ENCODE measurements around the gene RUVBL2.

Gene RUVBL2

GRCh38 chr19:48968179-48968661, 25.5 kb upstream of the RUVBL2 start (continued):
- TF ChIP-seq ZBTB10 (tag by site-specific recombination; IDR thresholded peaks at IDR 0.05) (peak; percentile 51; the same call in 1 of the 2 replicates), HOXC10 (CRISPR knock-in tag; IDR thresholded peaks at IDR 0.05) (no peak), PRDM2 (tag by site-specific recombination; IDR thresholded peaks at IDR 0.05; ENCODE audit: borderline replicate concordance) (no peak), ZBTB17 (tag by site-specific recombination; IDR thresholded peaks at IDR 0.05) (peak; percentile 52)

- Histone ChIP-seq H3K4me3 (ENCODE audit: low read depth, low read length) (no peak overlapping the region), H3K4me1 (ENCODE audit: control insufficient read depth, insufficient read depth, low read length) (peaks cover 13% of the 10 kb centered on the region), H3K27ac (ENCODE audit: extremely low read depth, low read depth, low read length) (no peak overlapping the region), H3K9me3 (ENCODE audit: control insufficient read depth, insufficient read depth, low read depth, low read length) (no peaks in the 10 kb centered on the region), H3K36me3 (ENCODE audit: control insufficient read depth in 2 of 2, insufficient read depth in 1 of 2, low read length in 2 of 2) (peaks cover 14 to 58% of the 10 kb centered on the region in 2 experiments; a peak in 2 of 3 replicates)
- CTCF ChIA-PET = interaction anchor here (0.7 kb wide), 1 partner anchor 125 kb away, joined by 3 read pairs; no protein-coding TSS in a partner anchor
- TF ChIP-seq ZNF311 (tag by site-specific recombination; IDR thresholded peaks at IDR 0.05; ENCODE audit: borderline replicate concordance) (no peak), KLF1 (tag by site-specific recombination; IDR thresholded peaks at IDR 0.05) (peak; percentile 96), HOXA7 (CRISPR knock-in tag; IDR thresholded peaks at IDR 0.05; ENCODE audit: borderline replicate concordance) (no peak)
- POLR2A ChIA-PET = interaction anchor here (2.4 kb wide), 1 partner anchor 173 kb away, joined by 9 read pairs; no protein-coding TSS in a partner anchor
Measured at GRCh38 chr19:48968813-48969218, 24.9 kb upstream of the RUVBL2 start.

- peaks cover 14 to 65% of the 10 kb centered on the region in 2 experiments; a peak in 2 of 3 replicates for H3K36me3 ChIP-seq (ENCODE audit: control insufficient read depth in 2 of 2, insufficient read depth in 1 of 2, low read length in 2 of 2)
- H3K4me3 ChIP-seq (ENCODE audit: low read depth, low read length) = no peak overlapping the region
- H3K27ac ChIP-seq (ENCODE audit: extremely low read depth, low read depth, low read length) = no peak overlapping the region
- CTCF ChIA-PET = interaction anchor here (0.6 to 5.5 kb wide), 21 partner anchors 10 to 331 kb away, joined by 3 to 63 read pairs (median 4); partner anchors contain the start of genes DHDH, GYS1, HSD17B14 and RUVBL2
- POLR2A ChIA-PET = interaction anchor here (1.3 to 3.2 kb wide), 6 partner anchors 8 to 174 kb away, joined by 3 to 16 read pairs (median 11); partner anchors contain the start of genes GYS1, PPP1R15A and RUVBL2
- no peaks in the 10 kb centered on the region for H3K9me3 ChIP-seq (ENCODE audit: control insufficient read depth, insufficient read depth, low read depth, low read length)
- peaks cover 6% of the 10 kb centered on the region for H3K4me1 ChIP-seq (ENCODE audit: control insufficient read depth, insufficient read depth, low read length)
- TF ChIP-seq RBAK (tag by site-specific recombination; IDR thresholded peaks at IDR 0.05) = no peak
- TF ChIP-seq ZNF548 (tag by site-specific recombination; IDR thresholded peaks at IDR 0.05) = no peak
- no peak for TF ChIP-seq ZBTB1 (tag by site-specific recombination; IDR thresholded peaks at IDR 0.05)
- no peak for TF ChIP-seq KLF1 (tag by site-specific recombination; IDR thresholded peaks at IDR 0.05)
- TF ChIP-seq KLF8 (tag by site-specific recombination; IDR thresholded peaks at IDR 0.05) = no peak
- TF ChIP-seq TSHZ1 (tag by site-specific recombination; IDR thresholded peaks at IDR 0.05; ENCODE audit: borderline replicate concordance) = no peak
- no peak for TF ChIP-seq ZNF449 (tag by site-specific recombination; IDR thresholded peaks at IDR 0.05)
- TF ChIP-seq ZNF10 (tag by site-specific recombination; IDR thresholded peaks at IDR 0.05) = no peak
- no peak for TF ChIP-seq ZNF707 (tag by site-specific recombination; IDR thresholded peaks at IDR 0.05)
- no peak for TF ChIP-seq TCF7L2 (IDR thresholded peaks at IDR 0.05; ENCODE audit: borderline replicate concordance, low read depth, low read length)
- TF ChIP-seq KLF9 (tag by site-specific recombination; IDR thresholded peaks at IDR 0.05; ENCODE audit: low read depth) = no peak
Measured at GRCh38 chr19:48969276-48970138, 24.2 kb upstream of the RUVBL2 start.
